A673 (cell line): Measurements from ENCODE around the gene ACSL6.

Source experiments
- CTCF ChIP-seq: fragments of 300-800, 200-600 bp; sonication (generic); conservative IDR thresholded peaks from 2 replicates; pipeline ENCODE4 v1.5.1; 2017; ENCODE audit warnings: low read depth, mild to moderate bottlenecking, antibody characterized with exemption, low read length, moderate library complexity, mixed read lengths
- EZH2 ChIP-seq: fragments of 200-600 bp; sonication (generic); IDR thresholded peaks from 2 replicates; pipeline ENCODE4 v1.6.1; 2017; ENCODE audit warnings: borderline replicate concordance, low read depth, mild to moderate bottlenecking, mixed read lengths, antibody characterized with exemption, low read length; ENCODE audit not compliant: poor library complexity, severe bottlenecking

- TF ChIP-seq CTCF (no peak), EZH2 (no peak)
Observed at GRCh38 chr5:131980696-131981095, 30.8 kb downstream of the ACSL6 start.
